Measurements from ENCODE around the gene TRMT5. TPM values are rescaled to one million over a fixed set of nuclear protein-coding genes. Genes with fewer than 3 reads are reported as not detected.
A peak's percentile ranks its signal among the peaks of the same experiment; 100 is the strongest.

The TRMT5 gene
- total RNA-seq, 1 experiment from 2014 or later = 17.6 TPM

DNA sequence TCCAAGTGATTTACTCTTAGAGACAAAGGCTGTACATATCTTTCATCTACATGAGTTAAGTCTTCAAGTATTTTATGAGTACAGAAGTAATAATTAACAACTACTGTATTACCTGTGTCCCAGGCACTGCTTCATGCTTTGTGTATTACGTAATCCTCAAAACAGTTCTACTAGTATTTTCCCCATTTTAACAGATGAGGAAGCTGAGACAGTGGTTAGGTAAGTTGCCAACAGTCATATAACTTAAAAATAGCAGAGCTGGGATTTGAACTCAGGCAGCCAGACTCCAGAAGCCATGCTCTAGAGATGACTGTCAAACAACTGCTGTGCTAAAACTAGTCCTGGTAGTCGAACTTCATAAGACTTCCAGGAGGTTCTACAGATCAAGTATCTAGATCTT lies 10.7 kb downstream of the TRMT5 start:
- ChIA-PET POLR2A (no interaction called here), CTCF (no interaction called here)
- H3K4me1 Mint-ChIP-seq = no peaks in the 10 kb centered on the region
- no peaks in the 10 kb centered on the region for H3K27me3 Mint-ChIP-seq (ENCODE audit: low read depth)
- no peak overlapping the region for H3K4me3 Mint-ChIP-seq
- peaks cover 7% of the 10 kb centered on the region; the same call in 1 of the 2 replicates for H3K36me3 Mint-ChIP-seq
- no peaks in the 10 kb centered on the region for H3K9me3 Mint-ChIP-seq
- no peak overlapping the region for H3K27ac Mint-ChIP-seq
- TF ChIP-seq SMAD3 (CRISPR knock-in tag; IDR thresholded peaks at IDR 0.05; ENCODE audit: borderline replicate concordance) = no peak
- TF ChIP-seq, protein P1, sequence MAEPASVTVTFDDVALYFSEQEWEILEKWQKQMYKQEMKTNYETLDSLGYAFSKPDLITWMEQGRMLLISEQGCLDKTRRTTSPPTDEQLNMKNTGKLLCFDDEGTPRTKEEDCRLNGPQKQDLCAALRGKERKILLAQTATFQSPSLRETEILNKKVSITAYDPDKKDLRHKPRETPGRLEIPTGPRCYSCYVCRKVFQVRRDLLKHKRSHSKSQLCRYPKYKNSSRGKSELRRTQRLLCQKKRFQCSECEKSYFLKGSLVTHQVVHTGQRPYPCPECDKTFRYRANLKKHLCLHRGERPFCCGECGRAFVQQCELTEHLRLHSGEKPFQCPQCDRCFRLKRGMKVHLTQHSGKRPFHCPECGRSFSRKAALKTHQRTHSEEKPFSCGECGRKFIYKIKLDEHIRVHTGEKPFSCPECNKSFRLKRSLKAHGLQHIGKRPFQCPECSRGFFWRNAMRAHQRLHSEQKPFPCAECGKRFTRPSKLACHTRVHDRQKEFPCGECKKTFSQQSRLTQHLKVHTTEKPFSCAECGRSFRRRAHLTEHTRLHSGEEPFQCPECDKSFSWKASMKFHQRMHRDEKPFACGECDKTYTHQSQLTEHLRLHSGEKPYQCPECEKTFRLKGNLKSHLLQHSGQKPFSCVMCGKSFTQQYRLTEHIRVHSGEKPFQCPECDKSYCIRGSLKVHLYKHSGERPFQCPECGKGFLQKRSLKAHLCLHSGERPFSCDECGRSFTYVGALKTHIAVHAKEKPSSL (CRISPR knock-in tag; conservative IDR thresholded peaks at IDR 0.05) = no peak
- DNase-seq (ENCODE audit: low spot score) = no peak
- no peak for ATAC-seq

DNA sequence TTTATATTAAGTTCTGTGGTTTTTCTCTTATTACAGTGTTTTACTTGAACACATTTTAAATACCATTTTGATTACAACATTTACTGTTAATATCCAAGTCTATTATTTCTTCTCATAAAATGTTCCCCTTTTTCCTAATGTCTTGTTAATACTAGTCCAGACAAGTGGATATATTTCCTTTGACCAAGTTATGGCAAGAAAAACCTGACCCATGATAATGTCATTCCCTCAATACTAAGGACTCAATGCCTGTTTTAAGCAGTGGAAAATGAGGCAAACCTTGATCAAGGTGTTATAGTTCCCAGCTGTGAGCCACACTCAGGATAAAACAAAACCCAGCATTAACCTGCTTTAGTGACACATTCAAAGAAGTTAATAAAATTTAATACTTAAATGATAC lies 12.2 kb downstream of the TRMT5 start:
- POLR2A ChIA-PET = no interaction called here
- H3K9me3 Mint-ChIP-seq = no peaks in the 10 kb centered on the region
- peaks cover 2% of the 10 kb centered on the region; the same call in 1 of the 2 replicates for H3K36me3 Mint-ChIP-seq
- DNase-seq (ENCODE audit: low spot score) = no peak
- CTCF ChIA-PET = no interaction called here
- H3K4me1 Mint-ChIP-seq = peaks cover 3% of the 10 kb centered on the region
- H3K27me3 Mint-ChIP-seq (ENCODE audit: low read depth) = no peaks in the 10 kb centered on the region
- no peak for ATAC-seq
- TF ChIP-seq, protein P2, sequence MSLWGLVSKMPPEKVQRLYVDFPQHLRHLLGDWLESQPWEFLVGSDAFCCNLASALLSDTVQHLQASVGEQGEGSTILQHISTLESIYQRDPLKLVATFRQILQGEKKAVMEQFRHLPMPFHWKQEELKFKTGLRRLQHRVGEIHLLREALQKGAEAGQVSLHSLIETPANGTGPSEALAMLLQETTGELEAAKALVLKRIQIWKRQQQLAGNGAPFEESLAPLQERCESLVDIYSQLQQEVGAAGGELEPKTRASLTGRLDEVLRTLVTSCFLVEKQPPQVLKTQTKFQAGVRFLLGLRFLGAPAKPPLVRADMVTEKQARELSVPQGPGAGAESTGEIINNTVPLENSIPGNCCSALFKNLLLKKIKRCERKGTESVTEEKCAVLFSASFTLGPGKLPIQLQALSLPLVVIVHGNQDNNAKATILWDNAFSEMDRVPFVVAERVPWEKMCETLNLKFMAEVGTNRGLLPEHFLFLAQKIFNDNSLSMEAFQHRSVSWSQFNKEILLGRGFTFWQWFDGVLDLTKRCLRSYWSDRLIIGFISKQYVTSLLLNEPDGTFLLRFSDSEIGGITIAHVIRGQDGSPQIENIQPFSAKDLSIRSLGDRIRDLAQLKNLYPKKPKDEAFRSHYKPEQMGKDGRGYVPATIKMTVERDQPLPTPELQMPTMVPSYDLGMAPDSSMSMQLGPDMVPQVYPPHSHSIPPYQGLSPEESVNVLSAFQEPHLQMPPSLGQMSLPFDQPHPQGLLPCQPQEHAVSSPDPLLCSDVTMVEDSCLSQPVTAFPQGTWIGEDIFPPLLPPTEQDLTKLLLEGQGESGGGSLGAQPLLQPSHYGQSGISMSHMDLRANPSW (CRISPR knock-in tag; conservative IDR thresholded peaks at IDR 0.05; ENCODE audit: low read depth) = no peak
- no peak for TF ChIP-seq EMX1 (CRISPR knock-in tag; IDR thresholded peaks at IDR 0.05)
- TF ChIP-seq, protein P3, sequence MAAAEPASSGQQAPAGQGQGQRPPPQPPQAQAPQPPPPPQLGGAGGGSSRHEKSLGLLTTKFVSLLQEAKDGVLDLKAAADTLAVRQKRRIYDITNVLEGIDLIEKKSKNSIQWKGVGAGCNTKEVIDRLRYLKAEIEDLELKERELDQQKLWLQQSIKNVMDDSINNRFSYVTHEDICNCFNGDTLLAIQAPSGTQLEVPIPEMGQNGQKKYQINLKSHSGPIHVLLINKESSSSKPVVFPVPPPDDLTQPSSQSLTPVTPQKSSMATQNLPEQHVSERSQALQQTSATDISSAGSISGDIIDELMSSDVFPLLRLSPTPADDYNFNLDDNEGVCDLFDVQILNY (CRISPR knock-in tag; IDR thresholded peaks at IDR 0.05) = no peak
- TF ChIP-seq, protein P4, sequence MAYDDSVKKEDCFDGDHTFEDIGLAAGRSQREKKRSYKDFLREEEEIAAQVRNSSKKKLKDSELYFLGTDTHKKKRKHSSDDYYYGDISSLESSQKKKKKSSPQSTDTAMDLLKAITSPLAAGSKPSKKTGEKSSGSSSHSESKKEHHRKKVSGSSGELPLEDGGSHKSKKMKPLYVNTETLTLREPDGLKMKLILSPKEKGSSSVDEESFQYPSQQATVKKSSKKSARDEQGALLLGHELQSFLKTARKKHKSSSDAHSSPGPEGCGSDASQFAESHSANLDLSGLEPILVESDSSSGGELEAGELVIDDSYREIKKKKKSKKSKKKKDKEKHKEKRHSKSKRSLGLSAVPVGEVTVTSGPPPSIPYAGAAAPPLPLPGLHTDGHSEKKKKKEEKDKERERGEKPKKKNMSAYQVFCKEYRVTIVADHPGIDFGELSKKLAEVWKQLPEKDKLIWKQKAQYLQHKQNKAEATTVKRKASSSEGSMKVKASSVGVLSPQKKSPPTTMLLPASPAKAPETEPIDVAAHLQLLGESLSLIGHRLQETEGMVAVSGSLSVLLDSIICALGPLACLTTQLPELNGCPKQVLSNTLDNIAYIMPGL (CRISPR knock-in tag; IDR thresholded peaks at IDR 0.05) = no peak
- H3K4me3 Mint-ChIP-seq = no peak overlapping the region
- no peak overlapping the region for H3K27ac Mint-ChIP-seq

DNA sequence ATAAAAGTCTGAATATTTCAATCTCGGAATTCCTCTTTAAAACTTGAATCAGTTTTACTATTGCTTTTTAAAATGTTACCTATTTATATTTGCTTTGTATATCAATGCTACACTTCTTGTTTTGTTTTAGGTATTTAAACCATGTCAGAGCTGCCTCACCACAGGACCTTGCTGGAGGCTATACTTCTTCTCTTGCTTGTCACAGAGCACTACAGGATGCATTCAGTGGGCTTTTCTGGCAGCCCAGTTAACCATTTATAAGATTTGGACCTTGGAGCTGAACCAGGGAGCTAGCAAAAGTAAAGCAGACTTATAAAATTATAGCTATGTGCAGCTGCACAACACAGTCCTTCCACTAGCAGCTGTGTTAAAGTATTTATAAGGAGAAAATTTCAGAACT lies 12.8 kb downstream of the TRMT5 start:
- no peaks in the 10 kb centered on the region for H3K36me3 Mint-ChIP-seq
- ChIA-PET CTCF (no interaction called here), POLR2A (no interaction called here)
- H3K4me3 Mint-ChIP-seq = no peak overlapping the region
- no peaks in the 10 kb centered on the region for H3K27me3 Mint-ChIP-seq (ENCODE audit: low read depth)
- DNase-seq (ENCODE audit: low spot score) = no peak
- no peak overlapping the region for H3K27ac Mint-ChIP-seq
- peak; percentile 48 for ATAC-seq
- peaks cover 7% of the 10 kb centered on the region for H3K4me1 Mint-ChIP-seq
- no peaks in the 10 kb centered on the region for H3K9me3 Mint-ChIP-seq
- TF ChIP-seq, protein P5, sequence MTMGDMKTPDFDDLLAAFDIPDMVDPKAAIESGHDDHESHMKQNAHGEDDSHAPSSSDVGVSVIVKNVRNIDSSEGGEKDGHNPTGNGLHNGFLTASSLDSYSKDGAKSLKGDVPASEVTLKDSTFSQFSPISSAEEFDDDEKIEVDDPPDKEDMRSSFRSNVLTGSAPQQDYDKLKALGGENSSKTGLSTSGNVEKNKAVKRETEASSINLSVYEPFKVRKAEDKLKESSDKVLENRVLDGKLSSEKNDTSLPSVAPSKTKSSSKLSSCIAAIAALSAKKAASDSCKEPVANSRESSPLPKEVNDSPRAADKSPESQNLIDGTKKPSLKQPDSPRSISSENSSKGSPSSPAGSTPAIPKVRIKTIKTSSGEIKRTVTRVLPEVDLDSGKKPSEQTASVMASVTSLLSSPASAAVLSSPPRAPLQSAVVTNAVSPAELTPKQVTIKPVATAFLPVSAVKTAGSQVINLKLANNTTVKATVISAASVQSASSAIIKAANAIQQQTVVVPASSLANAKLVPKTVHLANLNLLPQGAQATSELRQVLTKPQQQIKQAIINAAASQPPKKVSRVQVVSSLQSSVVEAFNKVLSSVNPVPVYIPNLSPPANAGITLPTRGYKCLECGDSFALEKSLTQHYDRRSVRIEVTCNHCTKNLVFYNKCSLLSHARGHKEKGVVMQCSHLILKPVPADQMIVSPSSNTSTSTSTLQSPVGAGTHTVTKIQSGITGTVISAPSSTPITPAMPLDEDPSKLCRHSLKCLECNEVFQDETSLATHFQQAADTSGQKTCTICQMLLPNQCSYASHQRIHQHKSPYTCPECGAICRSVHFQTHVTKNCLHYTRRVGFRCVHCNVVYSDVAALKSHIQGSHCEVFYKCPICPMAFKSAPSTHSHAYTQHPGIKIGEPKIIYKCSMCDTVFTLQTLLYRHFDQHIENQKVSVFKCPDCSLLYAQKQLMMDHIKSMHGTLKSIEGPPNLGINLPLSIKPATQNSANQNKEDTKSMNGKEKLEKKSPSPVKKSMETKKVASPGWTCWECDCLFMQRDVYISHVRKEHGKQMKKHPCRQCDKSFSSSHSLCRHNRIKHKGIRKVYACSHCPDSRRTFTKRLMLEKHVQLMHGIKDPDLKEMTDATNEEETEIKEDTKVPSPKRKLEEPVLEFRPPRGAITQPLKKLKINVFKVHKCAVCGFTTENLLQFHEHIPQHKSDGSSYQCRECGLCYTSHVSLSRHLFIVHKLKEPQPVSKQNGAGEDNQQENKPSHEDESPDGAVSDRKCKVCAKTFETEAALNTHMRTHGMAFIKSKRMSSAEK (CRISPR knock-in tag; IDR thresholded peaks at IDR 0.05; ENCODE audit: borderline replicate concordance) = no peak
- TF ChIP-seq CREM (CRISPR knock-in tag; IDR thresholded peaks at IDR 0.05) = no peak
- no peak for TF ChIP-seq TCF7 (CRISPR knock-in tag; IDR thresholded peaks at IDR 0.05; ENCODE audit: low read depth)

Measured in WTC11 (cell line).